H9 (cell line): ENCODE data around the gene AFF2. TPM values are rescaled to one million over a fixed set of nuclear protein-coding genes. Genes with fewer than 3 reads are reported as not detected.

Experiments
- DNase-seq: peaks from one replicate; pipeline ENCODE4 v3.0.0-alpha.2; 2017
- H2AFZ ChIP-seq: one replicate; pipeline ENCODE4 v1.6.1; 2013; ENCODE audit warnings: mild to moderate bottlenecking, low read length, control low read depth, moderate library complexity
- H2AK5ac ChIP-seq: 2 replicates; pipeline ENCODE4 v1.6.1; 2013; ENCODE audit warnings: low read length, control low read depth, mixed read lengths; ENCODE audit not compliant: insufficient read length
- H2BK120ac ChIP-seq: one replicate; pipeline ENCODE4 v1.6.1; 2013; ENCODE audit warnings: low read depth, mild to moderate bottlenecking, low read length, control low read depth, inconsistent platforms; ENCODE audit not compliant: poor library complexity, severe bottlenecking
- H2BK12ac ChIP-seq: 2 replicates; pipeline ENCODE4 v1.6.1; 2013; ENCODE audit warnings: low read length, control low read depth, mixed read lengths, low read depth; ENCODE audit not compliant: insufficient read length
- H2BK15ac ChIP-seq: 2 replicates; pipeline ENCODE4 v1.6.1; 2013; ENCODE audit warnings: low read depth, low read length, control low read depth
- H2BK20ac ChIP-seq: one replicate; pipeline ENCODE4 v1.6.1; 2013; ENCODE audit warnings: low read depth, mild to moderate bottlenecking, low read length, control low read depth, inconsistent platforms; ENCODE audit not compliant: poor library complexity, severe bottlenecking
- H2BK5ac ChIP-seq: 2 replicates; pipeline ENCODE4 v1.6.1; 2013; ENCODE audit warnings: low read length, control low read depth, mixed read lengths; ENCODE audit not compliant: insufficient read length
- H3K14ac ChIP-seq: 2 replicates; pipeline ENCODE4 v1.6.1; 2013; ENCODE audit warnings: low read length, control low read depth; ENCODE audit not compliant: insufficient read depth
- H3K18ac ChIP-seq: 2 replicates; pipeline ENCODE4 v1.6.1; 2013; ENCODE audit warnings: low read depth, mild to moderate bottlenecking, mixed read lengths, low read length, control low read depth; ENCODE audit not compliant: insufficient read length
- H3K23ac ChIP-seq: 2 replicates; pipeline ENCODE4 v1.6.1; 2013; ENCODE audit warnings: low read length, control low read depth, mixed read lengths, low read depth; ENCODE audit not compliant: insufficient read length
- H3K23me2 ChIP-seq: 2 replicates; pipeline ENCODE4 v1.6.1; 2013; ENCODE audit warnings: low read depth, mild to moderate bottlenecking, mixed read lengths, low read length, control low read depth; ENCODE audit not compliant: insufficient read length, poor library complexity, severe bottlenecking
- H3K27ac ChIP-seq: 2 replicates; pipeline ENCODE4 v1.5.1; 2013; ENCODE audit warnings: low read length, control low read depth, mixed read lengths, low read depth; ENCODE audit not compliant: insufficient read length
- H3K27me3 ChIP-seq: 2 replicates; pipeline ENCODE4 v1.6.1; 2013; ENCODE audit warnings: low read length, control low read depth, inconsistent platforms; ENCODE audit not compliant: insufficient read depth
- H3K4ac ChIP-seq: 2 replicates; pipeline ENCODE4 v1.6.1; 2013; ENCODE audit warnings: low read depth, mild to moderate bottlenecking, control low read depth, inconsistent platforms, low read length, moderate library complexity
- H3K4me1 ChIP-seq: 2 replicates; pipeline ENCODE4 v1.6.1; 2013; ENCODE audit warnings: low read length, control low read depth, inconsistent platforms; ENCODE audit not compliant: insufficient read depth
- H3K4me2 ChIP-seq: 2 replicates; pipeline ENCODE4 v1.6.1; 2013; ENCODE audit warnings: low read length, control low read depth, mixed read lengths; ENCODE audit not compliant: insufficient read length, insufficient read depth
- H3K56ac ChIP-seq: 2 replicates; pipeline ENCODE4 v1.6.1; 2013; ENCODE audit warnings: low read depth, mild to moderate bottlenecking, mixed read lengths, low read length, control low read depth; ENCODE audit not compliant: insufficient read length
- H3K79me1 ChIP-seq: 2 replicates; pipeline ENCODE4 v1.6.1; 2013; ENCODE audit warnings: low read depth, mild to moderate bottlenecking, moderate library complexity, low read length, control low read depth, inconsistent platforms; ENCODE audit not compliant: insufficient read depth, poor library complexity, severe bottlenecking
- H3K79me2 ChIP-seq: 2 replicates; pipeline ENCODE4 v1.6.1; 2013; ENCODE audit warnings: low read length, control low read depth, inconsistent platforms; ENCODE audit not compliant: insufficient read depth
- H3K9ac ChIP-seq: 2 replicates; pipeline ENCODE4 v1.6.1; 2013; ENCODE audit warnings: low read length, control low read depth, mixed read lengths; ENCODE audit not compliant: insufficient read length; ENCODE audit errors: extremely low read depth
- H3K9me3 ChIP-seq: one replicate; pipeline ENCODE4 v1.6.1; 2013; ENCODE audit warnings: low read depth, low read length, inconsistent platforms; ENCODE audit not compliant: control insufficient read depth
- H3T11ph ChIP-seq: one replicate; pipeline ENCODE4 v1.6.1; 2013; ENCODE audit warnings: mild to moderate bottlenecking, low read length, control low read depth, inconsistent platforms
- H4K20me1 ChIP-seq: one replicate; pipeline ENCODE4 v1.6.1; 2013; ENCODE audit not compliant: control insufficient read depth, insufficient read length, insufficient read depth
- H4K5ac ChIP-seq: 2 replicates; pipeline ENCODE4 v1.6.1; 2013; ENCODE audit warnings: low read depth, mild to moderate bottlenecking, mixed read lengths, low read length, control low read depth; ENCODE audit not compliant: insufficient read length
- H4K8ac ChIP-seq: replicated peaks from 2 replicates; pipeline ENCODE4 v1.6.1; 2013; ENCODE audit warnings: low read length, control low read depth, mixed read lengths, low read depth; ENCODE audit not compliant: insufficient read length
- H4K91ac ChIP-seq: 2 replicates; pipeline ENCODE4 v1.6.1; 2013; ENCODE audit warnings: low read depth, mild to moderate bottlenecking, moderate library complexity, mixed read lengths, low read length, control low read depth; ENCODE audit not compliant: insufficient read length
- H3K27ac Mint-ChIP-seq, 3 experiments: 2 replicates in 2 of 3; 3 replicates in 1 of 3; pipeline ENCODE4 v1.8.0; 2020 to 2021; ENCODE audit warnings: mixed read lengths in 3 of 3, mild to moderate bottlenecking in 1 of 3, moderate library complexity in 1 of 3
- H3K27me3 Mint-ChIP-seq: 2 replicates; pipeline ENCODE4 v1.8.0; 2021; ENCODE audit warnings: low read depth, mild to moderate bottlenecking, moderate library complexity, mixed read lengths
- H3K36me3 Mint-ChIP-seq, 3 experiments: 2 replicates in 2 of 3; 3 replicates in 1 of 3; pipeline ENCODE4 v1.8.0; 2020 to 2021; ENCODE audit warnings: low read depth in 3 of 3, mixed read lengths in 3 of 3; ENCODE audit not compliant: insufficient read depth in 1 of 3
- H3K4me1 Mint-ChIP-seq, 2 experiments: 2 replicates each; pipeline ENCODE4 v1.8.0; 2020; ENCODE audit warnings: mixed read lengths in 2 of 2
- H3K4me3 Mint-ChIP-seq, 2 experiments: 2 replicates in 1 of 2; 3 replicates in 1 of 2; pipeline ENCODE4 v1.8.0; 2020 to 2021; ENCODE audit warnings: mild to moderate bottlenecking in 2 of 2, mixed read lengths in 2 of 2, moderate library complexity in 1 of 2
- H3K9me3 Mint-ChIP-seq, 2 experiments: 2 replicates in 1 of 2; 3 replicates in 1 of 2; pipeline ENCODE4 v1.8.0; 2020; ENCODE audit warnings: mild to moderate bottlenecking in 2 of 2, mixed read lengths in 2 of 2, moderate library complexity in 1 of 2
- CTCF ChIP-seq: fragments of 200-600 bp; sonication (generic); conservative IDR thresholded peaks from 3 replicates; pipeline ENCODE4 v1.8.0; 2021; ENCODE audit warnings: antibody characterized with exemption, mild to moderate bottlenecking
- WGBS: extraction: QIAGEN DNeasy Blood & Tissue Kit; methylation state at CpG from one replicate; pipeline ENCODE4 v1.1.7; 2013; ENCODE audit warnings: missing lambda C conversion rate, low lambda C conversion rate, mixed read lengths; ENCODE audit not compliant: insufficient read length; ENCODE audit errors: extremely low coverage; 5-methylcytosine and 5-hydroxymethylcytosine counted together
- total RNA-seq: library from RNA; stranded (reverse); gene quantifications from 2 replicates; pipeline ENCODE4 v1.2.1, GENCODE V29; 2021

AFF2 gene
- total RNA-seq, 1 experiment from 2014 or later: 14.6 TPM

- H3K27me3 ChIP-seq: no peaks in the 10 kb centered on the region
- peaks cover 29% of the 10 kb centered on the region for H3K9me3 ChIP-seq
- no peak overlapping the region for H3K4ac ChIP-seq
- no peaks in the 10 kb centered on the region for H3K27me3 Mint-ChIP-seq
- H3K23me2 ChIP-seq: no peaks in the 10 kb centered on the region
- no peak overlapping the region for H2AFZ ChIP-seq
- no peak for TF ChIP-seq CTCF
- WGBS: no CpG with 5 or more reads among the region's 2 CpGs
- no peak overlapping the region for H4K91ac ChIP-seq
- no peak overlapping the region for H3K56ac ChIP-seq
- no peak overlapping the region for H3K18ac ChIP-seq
- H3T11ph ChIP-seq: no peak overlapping the region
- H3K14ac ChIP-seq: no peak overlapping the region
- H3K23ac ChIP-seq: no peak overlapping the region
- H4K8ac ChIP-seq: no peak overlapping the region
- no peak overlapping the region for H4K5ac ChIP-seq
- peaks cover 30 to 59% of the 10 kb centered on the region in 2 experiments for H3K9me3 Mint-ChIP-seq
- no peak overlapping the region for H2AK5ac ChIP-seq
- no peak overlapping the region for H2BK5ac ChIP-seq
- no peaks in the 10 kb centered on the region for H3K79me1 ChIP-seq
- no peak overlapping the region for H3K27ac Mint-ChIP-seq
- no peaks in the 10 kb centered on the region for H3K4me1 Mint-ChIP-seq
- H4K20me1 ChIP-seq: no peaks in the 10 kb centered on the region
- no peak overlapping the region for H2BK15ac ChIP-seq
- no peak overlapping the region for H2BK12ac ChIP-seq
- no peak for DNase-seq
- no peak overlapping the region for H2BK120ac ChIP-seq
- no peak overlapping the region for H3K9ac ChIP-seq
- H3K4me2 ChIP-seq: no peak overlapping the region
- no peak overlapping the region for H3K4me3 Mint-ChIP-seq
- H3K79me2 ChIP-seq: no peaks in the 10 kb centered on the region; the same call in 1 of the 2 replicates
- H3K4me1 ChIP-seq: no peaks in the 10 kb centered on the region
- H2BK20ac ChIP-seq: no peak overlapping the region
- H3K27ac ChIP-seq: no peak overlapping the region
- no peaks in the 10 kb centered on the region; a peak in 2 of 7 replicates for H3K36me3 Mint-ChIP-seq
These were observed 423.2 kb downstream of the AFF2 start for GRCh38 chrX:148923631-148924030.
